ENCODE data around the gene SLC26A4.

The SLC26A4 gene

GRCh38 chr7:107660381-107661080, at the start of gene SLC26A4:
Gene SLC26A4, plus strand, starts transcription at chr7:107660828. Its CDS starts 814 bp downstream, at chr7:107661642.
- TF ChIP-seq CTCF (IDR thresholded peaks at IDR 0.05; ENCODE audit: insufficient read depth, missing control alignments), result no peak
- no peak for FAIRE-seq

GRCh38 chr7:107613439-107613838, 47.2 kb upstream of the SLC26A4 start:
- FAIRE-seq (no peak), DNase-seq (ENCODE audit: insufficient read length, low spot score) (no peak)
- no peak for TF ChIP-seq CTCF (IDR thresholded peaks at IDR 0.05; ENCODE audit: insufficient read depth, missing control alignments)

More at GRCh38 chr7:107660381-107661080, at the start of gene SLC26A4:
- DNase-seq (ENCODE audit: insufficient read length, low spot score), result no peak

DNA sequence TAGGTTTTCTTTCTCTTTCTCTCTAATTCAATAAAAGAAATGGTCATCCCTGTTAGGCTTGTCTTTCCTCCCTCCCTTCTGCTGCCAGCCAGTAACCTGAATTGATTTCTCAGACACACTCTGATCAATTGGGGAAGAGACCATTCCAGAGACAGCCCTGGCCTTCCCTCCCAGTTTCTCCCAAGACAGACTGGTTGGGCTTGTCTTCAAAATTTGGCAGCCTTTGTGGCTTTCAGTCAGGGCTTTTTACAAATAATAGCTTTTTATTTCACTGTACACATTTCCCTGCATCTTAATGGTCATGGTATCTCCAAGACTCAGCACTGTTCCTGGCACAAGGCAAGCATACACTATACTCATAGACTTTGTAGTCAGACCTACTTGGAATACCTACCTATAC, 46.7 kb upstream of the SLC26A4 start:
- no peak for TF ChIP-seq CTCF (IDR thresholded peaks at IDR 0.05; ENCODE audit: insufficient read depth, missing control alignments)
- no peak for FAIRE-seq
- no peak for DNase-seq (ENCODE audit: insufficient read length, low spot score)

GRCh38 chr7:107614425-107614824, 46.2 kb upstream of the SLC26A4 start:
- no peak for TF ChIP-seq CTCF (IDR thresholded peaks at IDR 0.05; ENCODE audit: insufficient read depth, missing control alignments)
- DNase-seq (ENCODE audit: insufficient read length, low spot score) (no peak), FAIRE-seq (peak; percentile 21)

DNA sequence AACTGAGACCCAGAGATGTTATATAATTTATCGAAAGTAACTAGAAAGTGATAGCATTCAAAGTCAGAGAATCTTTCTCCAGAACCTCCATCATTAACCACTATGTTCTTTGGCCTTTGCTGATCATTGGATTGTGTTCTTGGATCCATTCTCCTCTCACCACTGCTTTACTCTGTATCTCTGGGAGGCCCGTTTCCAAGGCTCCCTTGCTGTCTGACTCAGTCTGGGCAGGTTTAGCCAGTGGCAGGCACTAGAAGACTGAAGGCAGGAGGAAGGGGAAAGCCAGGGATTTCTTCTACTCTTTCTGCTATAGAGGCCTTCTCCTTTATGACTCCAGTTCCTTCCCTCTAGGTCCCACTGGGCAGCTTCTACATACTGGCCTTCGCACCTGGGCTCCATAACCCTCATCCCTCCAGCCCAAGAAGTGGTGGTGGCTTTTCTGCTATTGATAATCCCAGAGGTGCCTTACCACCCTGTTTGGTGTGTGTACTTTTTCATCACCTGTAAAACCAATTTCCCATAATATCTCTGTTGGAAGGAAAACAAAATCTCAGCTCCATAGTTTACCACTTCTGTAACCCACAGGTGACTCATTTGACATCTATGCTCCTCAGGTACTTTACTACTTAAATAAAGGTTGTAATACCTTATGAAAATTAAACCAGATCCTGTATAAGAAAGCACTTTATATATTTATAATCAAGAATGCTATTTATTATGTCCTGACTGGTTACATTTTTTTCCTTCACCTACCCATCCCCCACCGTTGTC, 44.5 kb upstream of the SLC26A4 start:
- FAIRE-seq (no peak), DNase-seq (ENCODE audit: insufficient read length, low spot score) (no peak)
- no peak for TF ChIP-seq CTCF (IDR thresholded peaks at IDR 0.05; ENCODE audit: insufficient read depth, missing control alignments)

- TF ChIP-seq CTCF (IDR thresholded peaks at IDR 0.05; ENCODE audit: insufficient read depth, missing control alignments), result no peak
- DNase-seq (ENCODE audit: insufficient read length, low spot score) (no peak), FAIRE-seq (no peak)
Observed at GRCh38 chr7:107622429-107622828, 38.2 kb upstream of the SLC26A4 start.

DNA sequence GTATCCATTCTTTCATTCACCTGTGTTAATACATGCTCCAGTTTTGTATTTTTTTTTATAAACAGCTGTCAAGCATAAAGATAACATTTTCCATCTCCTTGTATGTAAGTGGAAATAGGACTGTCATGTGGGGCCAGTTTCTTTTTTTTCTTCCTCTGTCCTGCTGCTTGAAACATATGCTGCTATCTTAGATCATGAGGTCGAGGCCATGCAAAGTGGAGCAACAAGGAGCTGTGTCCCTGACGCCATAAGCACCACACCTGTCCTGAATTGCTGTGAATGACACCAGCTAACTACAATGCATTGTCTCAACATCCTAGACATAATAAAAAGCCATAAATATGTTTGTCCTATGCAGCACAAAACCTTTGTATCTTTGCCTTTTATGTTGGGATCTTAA, 37.7 kb upstream of the SLC26A4 start:
- DNase-seq (ENCODE audit: insufficient read length, low spot score), result no peak
- no peak for TF ChIP-seq CTCF (IDR thresholded peaks at IDR 0.05; ENCODE audit: insufficient read depth, missing control alignments)
- FAIRE-seq, result no peak
